Stimulated activated CD4-positive, alpha-beta T cell treated with anti-CD3 and anti-CD28 coated beads, TNF-alpha, amount 100 ng/mL, for 1 hour (primary cell): ENCODE results near the gene SLC25A13.

Source experiments
- DNase-seq, 3 donors: peaks; one replicate each; pipeline ENCODE4 v3.0.0-alpha.2; 2020; ENCODE audit warnings: low read depth in 3 of 3, low spot score in 1 of 3

SLC25A13 gene

DNA sequence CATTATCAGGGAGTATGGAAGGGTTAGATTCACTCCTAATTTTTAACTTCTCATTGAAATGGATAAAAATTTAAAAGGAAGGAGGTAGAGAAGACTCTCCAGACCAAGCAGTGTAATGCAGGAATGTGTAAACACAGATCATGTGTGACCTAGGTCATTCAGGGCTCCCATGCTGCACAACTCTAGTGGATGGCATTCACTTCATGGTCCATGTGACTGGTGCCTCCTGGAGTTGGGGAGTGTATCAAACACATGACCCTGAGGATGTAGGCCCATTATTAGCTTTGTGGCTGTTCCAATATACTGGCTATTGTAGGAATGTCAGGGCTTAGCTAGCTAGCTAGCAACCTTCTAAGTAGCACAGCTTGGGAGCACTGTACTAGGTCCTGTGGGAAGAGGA is 109.9 kb downstream of the SLC25A13 start:
- DNase-seq, result no peak

DNA sequence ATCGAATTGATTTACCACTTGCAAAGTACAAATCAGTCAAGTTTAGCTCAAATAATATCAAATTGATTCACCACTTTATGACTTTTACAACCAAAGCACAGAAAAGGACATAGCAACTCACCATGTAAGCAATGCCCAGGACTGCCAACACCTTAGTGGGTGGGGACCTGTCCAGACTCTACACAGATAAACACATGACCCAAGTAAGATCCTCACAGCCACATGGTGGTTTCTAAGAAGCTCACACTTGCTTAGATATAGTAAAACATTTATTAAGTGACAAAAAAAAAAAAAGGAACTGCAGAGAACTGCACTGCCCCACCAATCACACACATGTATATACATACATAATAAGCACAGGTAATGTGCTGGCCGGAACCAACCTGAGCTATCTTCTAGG is 116.2 kb downstream of the SLC25A13 start:
- no peak for DNase-seq

DNA sequence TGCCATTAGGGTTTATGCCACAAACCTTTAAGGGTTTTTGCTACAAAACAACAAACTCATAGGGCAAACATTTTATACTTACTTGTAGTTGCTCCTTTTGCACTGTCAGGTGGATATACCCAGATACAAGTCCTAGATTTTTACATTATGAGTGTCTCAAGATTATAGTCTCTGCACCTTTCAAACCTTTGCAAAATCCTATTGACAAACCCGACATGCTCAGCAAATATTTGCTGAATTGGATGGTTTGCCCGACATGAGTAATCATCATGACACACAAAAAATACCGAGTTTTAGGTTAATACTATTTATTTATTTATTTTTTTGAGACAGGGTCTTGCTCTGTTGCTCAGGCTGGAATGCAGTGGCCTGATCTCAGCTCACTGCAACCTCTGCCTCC is 117.3 kb downstream of the SLC25A13 start:
- DNase-seq, result no peak

DNA sequence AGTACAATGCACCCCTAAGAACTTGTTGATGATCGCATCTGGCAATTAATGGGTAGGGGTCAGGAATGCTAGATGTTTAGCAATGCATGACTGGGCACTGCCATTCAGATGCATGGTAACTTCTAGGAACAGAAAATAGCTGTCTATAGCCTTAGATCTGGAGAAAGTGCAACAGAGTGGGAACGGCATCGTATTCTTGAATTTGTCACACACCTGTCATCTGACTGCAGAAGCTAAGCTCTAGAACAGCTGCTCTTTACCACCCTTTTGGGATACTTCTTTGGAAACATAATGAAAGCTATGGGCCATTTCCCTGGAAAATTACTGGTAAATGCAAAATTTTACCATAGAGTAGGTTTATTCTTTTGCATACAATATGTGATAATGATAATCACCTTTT is 118.1 kb downstream of the SLC25A13 start:
- DNase-seq, result no peak

DNA sequence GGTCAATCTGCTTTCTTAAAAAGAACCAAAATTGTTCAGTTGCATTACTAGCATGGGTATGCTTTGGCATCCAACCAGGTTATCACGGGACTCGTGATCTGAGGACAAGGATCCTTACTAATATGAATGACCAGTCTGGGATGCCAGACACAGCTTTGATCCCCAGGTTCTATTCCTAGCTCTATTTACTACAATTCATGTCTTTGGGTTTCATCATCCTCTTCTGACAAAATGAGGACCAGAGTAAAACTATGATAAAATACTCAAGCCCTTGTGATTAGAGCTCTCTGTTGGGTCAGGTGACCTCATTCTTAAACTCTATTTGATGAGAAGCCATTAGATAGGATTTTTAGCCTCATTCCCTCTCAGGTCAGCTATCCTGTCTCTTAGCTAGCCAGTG is 119.8 kb downstream of the SLC25A13 start:
- DNase-seq, result no peak

DNA sequence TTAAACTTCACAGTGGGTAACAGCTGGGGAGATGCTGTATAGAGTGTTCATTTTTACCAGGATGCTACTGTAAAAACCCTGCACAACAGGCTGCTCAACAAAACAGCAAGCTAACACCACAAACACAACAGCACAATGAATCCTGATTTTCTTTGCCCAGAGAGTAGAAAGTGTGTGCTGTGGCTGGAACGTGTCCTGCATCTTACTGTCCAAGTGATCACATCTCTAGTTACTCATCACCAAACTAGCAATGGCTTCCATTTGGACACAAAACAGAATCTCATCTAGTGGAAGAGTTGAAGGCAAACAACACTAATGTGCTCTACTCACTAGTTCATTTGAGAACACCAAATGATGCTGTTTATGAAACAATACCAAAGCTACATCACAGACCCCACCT is 121.2 kb downstream of the SLC25A13 start:
- DNase-seq, result no peak

DNA sequence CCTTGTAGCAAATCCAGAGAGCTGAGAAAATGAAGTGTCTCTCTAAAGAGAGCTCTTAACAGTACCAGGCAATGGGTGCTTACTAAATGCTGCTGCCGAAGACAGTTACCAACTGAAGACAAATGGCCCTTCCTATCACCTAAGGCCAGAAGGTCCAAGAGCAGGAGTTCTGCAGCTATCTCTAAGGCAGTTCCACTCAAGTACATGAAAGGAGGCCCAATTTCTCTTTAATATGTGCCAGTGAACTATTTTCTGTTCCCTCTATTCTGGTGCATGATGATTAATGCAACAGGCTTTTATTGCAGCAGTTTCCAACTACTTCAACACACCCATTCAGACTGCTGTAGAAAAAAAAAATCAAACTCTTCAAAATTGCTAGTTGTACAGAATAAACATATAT is 122.5 kb downstream of the SLC25A13 start:
- DNase-seq, result no peak

DNA sequence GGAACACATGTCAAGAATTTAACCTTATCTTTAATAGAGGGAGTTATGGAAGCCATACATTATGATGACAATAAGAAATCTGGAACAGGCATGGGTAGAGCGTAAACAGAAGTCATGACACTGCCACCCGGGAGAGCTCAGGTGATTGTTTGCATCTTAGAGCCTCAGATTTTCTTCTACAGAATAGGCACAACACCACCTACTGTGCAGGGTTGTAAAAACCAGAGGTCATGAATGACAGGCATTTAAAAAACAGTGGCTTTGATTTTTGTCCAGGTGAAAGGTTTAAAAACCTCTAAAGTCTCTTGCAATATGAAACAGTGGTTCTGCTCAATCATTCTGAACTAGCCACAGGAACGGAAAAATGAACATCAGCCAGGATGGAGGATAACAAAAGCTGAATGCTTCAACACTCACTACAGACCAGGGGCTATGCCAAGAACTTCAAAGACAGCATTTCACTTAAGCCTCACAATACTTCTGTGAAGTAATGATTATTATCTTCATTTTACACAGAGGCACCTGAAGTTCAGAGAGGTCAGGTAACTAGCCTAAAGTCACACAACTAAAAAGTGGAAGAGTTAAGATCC is 123.8 kb downstream of the SLC25A13 start:
- no peak for DNase-seq

DNA sequence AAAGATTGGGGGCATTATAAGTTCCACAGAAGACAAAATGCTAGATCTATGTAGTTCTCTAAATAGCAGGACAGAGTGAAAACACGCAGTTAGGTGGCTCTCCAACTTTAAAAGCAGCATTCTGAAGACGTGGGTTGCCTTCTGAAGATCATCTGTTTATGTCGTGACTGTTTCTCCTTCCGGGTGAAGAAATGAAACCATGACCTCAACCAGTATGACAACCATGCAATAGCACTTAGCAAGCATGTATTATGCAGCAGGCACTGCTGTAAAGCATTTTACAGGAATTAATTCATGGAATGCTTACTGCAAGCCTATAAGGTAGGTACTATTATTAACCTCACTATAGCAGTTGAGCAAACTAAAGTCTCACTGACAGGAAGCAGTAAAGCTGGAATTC is 125.2 kb downstream of the SLC25A13 start:
- DNase-seq, result no peak

DNA sequence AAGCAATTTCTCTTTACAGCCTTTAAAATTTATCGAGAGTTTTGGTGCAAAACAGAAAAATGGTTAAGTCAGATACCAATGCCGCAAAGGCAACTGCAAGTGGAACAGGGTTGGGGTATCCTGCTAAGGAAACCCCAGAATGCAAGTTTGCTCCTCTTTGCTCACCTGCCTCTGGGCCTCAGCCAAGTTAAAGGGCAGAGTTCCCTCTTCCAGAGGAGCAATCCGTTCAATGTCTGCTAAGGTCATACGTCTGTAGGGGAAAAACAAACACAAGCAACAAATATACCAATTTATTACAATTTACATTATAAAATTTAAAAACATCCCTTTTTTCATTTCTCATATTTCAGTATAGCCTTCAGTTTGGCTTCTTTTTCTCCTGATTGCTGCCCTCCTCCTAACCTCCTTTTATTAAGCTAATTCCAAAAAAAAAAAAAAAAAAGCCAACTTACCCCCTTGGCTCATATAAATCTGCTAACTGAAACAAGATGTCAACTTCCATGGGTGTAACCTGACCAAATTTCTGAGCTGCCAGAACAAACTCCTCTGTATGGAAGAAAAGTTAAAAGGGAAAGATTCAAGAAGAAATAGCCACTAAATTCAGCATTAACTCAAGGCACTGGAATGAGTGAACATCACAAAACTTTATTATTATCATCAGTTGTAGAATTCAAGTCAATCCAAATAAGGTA is 132.6 kb downstream of the SLC25A13 start:
- no peak for DNase-seq

DNA sequence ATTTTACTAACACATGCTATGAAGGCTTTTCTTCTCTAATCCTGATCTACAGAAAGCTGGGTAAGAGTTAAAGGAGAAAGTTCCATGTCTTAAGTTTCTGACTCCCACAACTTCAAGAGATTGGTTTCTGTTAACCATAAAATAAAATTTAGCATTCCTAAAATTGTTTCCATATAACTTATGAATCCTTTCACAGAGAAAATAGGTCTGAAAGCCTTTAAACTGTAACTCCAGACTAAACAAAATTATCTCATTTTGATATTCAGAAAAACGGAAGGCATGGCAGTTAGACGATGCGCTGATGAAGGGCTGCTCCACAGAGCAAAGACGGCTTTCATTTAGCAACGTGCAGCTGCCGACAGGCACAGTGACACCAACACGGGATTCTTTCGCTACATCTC is 133.3 kb downstream of the SLC25A13 start:
- DNase-seq, result no peak

DNA sequence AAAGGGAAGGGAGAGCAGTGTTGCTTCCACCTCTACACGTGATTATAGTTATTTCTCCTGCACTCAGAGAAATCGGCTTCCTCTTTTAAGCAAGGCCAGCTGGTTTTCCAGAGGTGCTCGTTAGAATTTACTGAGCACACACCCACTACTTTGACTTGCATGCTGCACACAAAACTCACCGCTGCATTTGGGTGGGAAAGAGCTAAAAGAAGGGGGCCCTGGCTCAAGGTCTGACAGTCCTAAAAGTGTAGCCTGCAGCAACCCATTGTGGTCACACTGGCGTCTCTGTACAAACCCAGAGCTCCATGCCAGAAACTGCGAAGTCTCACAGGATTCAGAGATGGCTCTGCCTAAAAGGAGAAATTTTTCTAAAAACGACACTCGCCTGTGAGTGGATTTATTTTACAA is 133.7 kb downstream of the SLC25A13 start:
- no peak for DNase-seq

DNA sequence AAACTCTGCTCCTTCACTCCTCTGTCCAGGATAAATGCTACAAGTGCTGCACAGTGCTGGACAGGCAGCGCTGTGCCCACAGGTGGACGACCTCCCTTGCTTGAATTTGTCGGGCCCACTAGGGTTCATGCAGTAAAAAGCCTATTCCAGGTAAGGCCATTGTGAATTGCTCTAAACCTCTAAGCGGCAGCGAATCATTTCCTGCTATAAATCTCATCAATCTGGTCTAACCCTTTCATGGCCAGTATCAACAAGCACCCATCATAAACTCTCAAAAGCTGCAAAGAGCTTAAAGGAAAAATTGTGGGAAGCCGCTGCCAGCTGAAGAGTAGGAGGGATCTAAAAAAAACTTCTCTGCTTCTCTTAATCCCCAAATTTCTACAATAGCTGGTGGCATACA is 134.2 kb downstream of the SLC25A13 start:
- no peak for DNase-seq

DNA sequence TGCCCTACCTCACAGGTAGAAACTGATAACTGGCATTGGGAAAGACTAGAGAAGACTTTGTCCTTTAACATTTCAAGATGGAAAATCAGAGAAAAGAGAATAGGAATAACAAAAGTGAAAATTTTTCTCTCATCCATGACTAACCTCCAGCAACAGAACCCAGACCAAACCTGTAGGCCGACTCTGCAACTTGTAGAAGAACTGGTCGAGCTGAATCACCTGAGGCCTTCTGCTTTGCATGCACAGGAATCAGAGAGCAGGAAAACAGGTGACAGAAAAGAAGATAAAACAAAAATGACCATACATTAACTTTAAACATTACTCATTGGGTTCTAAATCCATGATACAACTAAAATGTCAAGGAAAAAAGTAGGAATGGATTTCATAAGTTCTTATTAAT is 137.1 kb downstream of the SLC25A13 start:
- DNase-seq, result no peak

DNA sequence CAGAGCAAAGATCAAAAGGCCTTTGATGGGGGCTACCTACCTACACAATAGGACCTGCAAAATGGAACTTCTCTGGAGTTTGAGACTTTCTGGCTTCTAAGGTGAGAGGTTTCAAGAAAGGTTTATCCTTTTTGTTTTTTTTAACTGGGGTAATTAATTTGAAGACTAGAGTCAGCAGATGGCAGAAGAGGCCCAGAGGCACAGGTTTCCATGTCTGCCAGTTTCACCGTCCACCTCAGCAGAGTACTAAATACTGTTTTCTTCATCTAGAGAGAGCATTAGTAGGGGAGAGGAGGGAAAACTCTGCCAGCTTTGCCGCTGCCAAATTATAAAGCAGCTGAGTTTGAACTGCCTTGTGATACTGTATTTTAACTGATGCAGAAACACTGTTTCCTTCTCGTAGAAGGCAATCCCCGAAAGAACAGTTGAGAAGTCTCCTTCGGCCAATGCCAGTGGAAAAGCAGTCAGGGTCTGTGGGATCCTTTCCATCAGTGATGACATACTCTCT is 138.7 kb downstream of the SLC25A13 start:
- no peak for DNase-seq

DNA sequence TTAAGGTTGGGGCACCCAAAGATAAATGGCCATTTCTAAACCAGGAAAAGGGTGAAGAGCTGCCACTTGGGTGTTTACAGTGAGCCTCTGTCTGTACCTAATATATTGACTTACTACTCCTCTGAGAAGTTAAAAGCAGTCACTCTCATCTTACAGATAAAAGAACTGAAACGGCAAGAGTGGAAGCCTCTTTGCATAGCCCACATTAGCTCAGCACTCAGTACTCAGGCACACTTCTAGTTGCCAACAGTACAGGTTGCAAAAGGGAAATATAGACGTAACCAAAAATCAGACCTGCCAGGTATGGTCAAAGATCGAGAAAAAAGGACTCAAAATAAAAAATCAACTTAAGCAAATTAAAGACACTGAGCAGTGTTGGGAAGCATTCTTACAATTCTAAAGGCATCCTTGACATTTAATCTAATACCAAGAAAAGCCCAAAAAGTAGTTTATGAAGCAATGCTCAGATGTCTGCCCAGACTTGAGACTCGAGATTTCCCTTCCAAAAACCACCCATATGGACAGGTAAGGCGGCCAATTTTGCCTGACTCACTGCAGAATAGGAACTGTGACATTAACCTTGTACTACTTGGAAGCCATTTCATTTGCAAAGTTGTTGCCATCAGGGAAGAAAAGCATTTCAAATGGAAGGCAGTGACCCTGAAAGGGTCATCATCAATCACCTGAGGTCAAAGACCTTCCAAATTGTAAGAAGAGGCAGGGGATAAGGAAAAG is 139.3 kb downstream of the SLC25A13 start:
- no peak for DNase-seq

DNA sequence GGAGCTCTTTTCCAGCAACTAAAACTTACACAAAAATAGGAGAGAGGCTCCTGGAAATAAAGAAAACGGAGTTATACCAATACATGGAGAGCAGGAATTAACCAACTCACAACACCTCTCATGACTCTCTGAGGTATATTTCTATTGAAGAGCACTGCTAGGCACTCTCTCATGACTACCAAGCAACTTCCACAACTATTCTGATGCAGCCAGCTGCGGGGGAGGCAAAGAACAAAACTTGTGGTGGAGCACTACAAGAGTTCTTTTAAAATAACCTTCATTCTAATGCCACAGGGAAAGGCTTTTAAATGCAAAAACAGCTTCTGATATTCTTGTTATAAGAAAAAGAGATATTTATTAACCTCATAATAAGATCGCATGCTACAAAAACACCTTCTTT is 140.7 kb downstream of the SLC25A13 start:
- DNase-seq, result no peak

DNA sequence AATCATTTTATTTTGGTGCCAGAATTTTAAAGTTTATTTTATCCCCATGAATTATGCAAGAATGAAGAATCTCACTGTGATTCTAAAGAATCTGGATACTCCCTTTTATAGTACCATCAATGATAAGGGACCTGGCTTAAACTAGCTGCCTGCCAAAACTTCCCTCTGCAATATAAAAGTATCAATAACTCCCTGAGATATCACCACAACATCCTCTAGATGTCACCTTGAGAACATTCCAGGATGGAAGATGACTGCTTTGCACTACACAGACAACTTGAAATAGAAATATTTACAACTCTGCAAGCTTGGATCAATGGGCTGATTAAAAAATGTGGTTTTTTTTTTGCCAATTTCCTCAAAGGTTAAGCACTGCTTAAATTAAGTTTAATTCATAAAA is 142.1 kb downstream of the SLC25A13 start:
- no peak for DNase-seq

DNA sequence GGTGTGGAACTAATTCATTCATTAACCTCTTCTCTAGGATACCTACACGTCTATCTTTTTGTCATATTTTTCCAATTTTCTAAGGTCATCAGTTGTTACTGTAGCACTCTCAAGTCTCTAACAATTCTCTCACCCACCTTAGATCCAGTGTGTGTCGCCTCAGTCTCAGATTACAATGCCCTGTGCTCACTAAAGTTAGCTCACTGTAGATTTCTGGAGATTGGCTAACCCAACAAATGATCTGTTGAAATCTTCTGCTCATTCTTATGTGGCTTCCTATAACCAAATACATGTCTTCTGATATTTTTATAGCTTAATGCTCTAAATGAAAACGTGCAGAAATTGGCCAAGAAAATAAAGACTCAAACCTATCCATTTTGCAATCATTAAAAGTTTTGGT is 142.6 kb downstream of the SLC25A13 start:
- DNase-seq, result no peak

DNA sequence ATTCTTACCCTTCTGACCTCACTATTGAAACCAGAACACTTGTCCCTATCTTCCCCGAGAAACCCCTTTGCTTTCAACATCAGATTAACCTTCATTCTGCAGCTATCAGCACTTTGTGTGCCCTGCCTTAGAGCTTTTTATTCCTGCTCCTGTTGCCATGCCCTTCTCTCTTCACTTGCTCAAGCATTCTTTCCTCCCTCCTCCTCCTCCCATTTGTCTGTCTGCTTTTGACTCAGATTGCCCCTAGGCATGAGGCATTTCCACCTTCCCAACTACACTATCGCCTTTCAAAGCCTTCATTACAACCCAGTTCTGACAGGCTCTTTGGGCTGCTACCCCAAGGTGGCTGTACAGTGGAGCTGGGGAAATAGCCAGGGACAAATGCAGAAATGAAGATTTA is 143.3 kb downstream of the SLC25A13 start:
- no peak for DNase-seq

DNA sequence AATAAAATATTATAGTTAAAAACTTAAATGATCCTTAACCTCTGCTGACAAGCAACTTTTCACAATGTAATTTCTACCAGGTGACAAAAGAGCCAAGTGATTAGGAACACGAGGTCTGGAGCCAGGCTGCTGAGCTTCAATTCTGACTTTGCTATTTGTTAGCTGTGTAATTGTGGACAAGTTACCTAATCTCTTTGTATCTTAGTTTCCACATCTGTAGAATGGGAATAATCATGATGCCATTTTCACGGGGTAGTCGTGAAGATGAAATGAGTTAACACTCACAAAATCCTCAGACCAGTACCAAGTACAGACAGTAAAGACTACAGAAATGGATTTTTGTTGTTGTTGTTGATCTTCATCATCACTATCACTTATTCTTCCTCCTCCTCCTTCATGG is 144.5 kb downstream of the SLC25A13 start:
- no peak for DNase-seq

DNA sequence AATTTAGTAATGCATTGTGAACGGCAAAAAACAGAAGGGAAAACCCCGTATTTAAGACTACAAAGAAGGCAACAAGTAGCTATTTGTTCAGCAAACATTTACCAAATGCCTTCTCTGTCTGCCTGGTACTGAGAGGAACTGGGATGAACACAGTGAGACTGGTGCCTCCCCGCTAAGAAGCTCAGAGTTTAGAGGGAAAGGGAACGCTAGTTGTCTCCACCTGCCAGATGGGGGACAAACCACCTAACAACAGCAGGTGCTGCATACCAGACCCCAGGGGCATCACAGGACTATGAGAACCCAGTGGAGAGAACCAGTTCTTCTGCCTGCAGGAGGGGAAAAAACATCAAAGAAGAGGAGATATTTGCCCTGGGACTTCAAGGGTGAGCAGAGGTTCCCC is 147.1 kb downstream of the SLC25A13 start:
- DNase-seq, result no peak
